A549 (cell line): Measurements from ENCODE around the gene EMX2. TPM values are rescaled to one million over a fixed set of nuclear protein-coding genes. Genes with fewer than 3 reads are reported as not detected.
A peak's percentile ranks its signal among the peaks of the same experiment; 100 is the strongest.

ENCODE experiments used
- ATAC-seq, 2 experiments: fragments of 200-7000 bp in 1 of 2; fragments of >200 bp in 1 of 2; cut with Nextera tagmentation in 1 of 2; cut with Tn5 transposase in 1 of 2; 3 replicates each; pipeline versions ENCODE4 v1.8.0 to v1.9.1; 2018 to 2020; ENCODE audit warnings: mild to moderate bottlenecking in 1 of 2, moderate library complexity in 1 of 2
- CTCF ChIA-PET: fragments of 300-600 bp; sonication (Branson Sonifier 250); formaldehyde crosslinking; extraction: SDS; loops from one replicate; lab custom pipeline; 2021; ENCODE audit warnings: antibody characterized with exemption, inconsistent platforms; lab: Yijun Ruan, JAX
- POLR2A ChIA-PET: fragments of 350-600 bp; formaldehyde crosslinking; extraction: SDS; loops from one replicate; lab custom pipeline; 2021; ENCODE audit warnings: antibody characterized with exemption, inconsistent platforms; lab: Yijun Ruan, JAX
- DNase-seq, 2 experiments: peaks; one replicate each; pipeline versions ENCODE4 v3.0.0 to v3.0.0-alpha.2; 2011 to 2016; ENCODE audit warnings: low read depth in 1 of 2, low spot score in 1 of 2
- FAIRE-seq: peaks from 2 replicates; lab custom pipeline; 2011; peaks lifted over from hg19 to GRCh38; lab: Jason Lieb, UNC
- H3K27ac ChIP-seq, 2 experiments: fragments of >200 bp; sonication (Bioruptor Twin); formaldehyde crosslinking; 3 replicates each; pipeline ENCODE4 v1.5.1; 2016 to 2017
- H3K4me1 ChIP-seq: fragments of >200 bp; sonication (Bioruptor Twin); formaldehyde crosslinking; 3 replicates; pipeline ENCODE4 v1.6.1; 2016
- H3K4me2 ChIP-seq: fragments of >200 bp; sonication (Bioruptor Twin); formaldehyde crosslinking; 3 replicates; pipeline ENCODE4 v1.6.1; 2016
- H3K4me3 ChIP-seq: fragments of >200 bp; sonication (Bioruptor Twin); formaldehyde crosslinking; 3 replicates; pipeline ENCODE4 v1.5.1; 2016
- H3K9me3 ChIP-seq: fragments of >200 bp; sonication (Bioruptor Twin); formaldehyde crosslinking; 3 replicates; pipeline ENCODE4 v1.6.1; 2016
- ATOH8 ChIP-seq: fragments of 250-450 bp; sonication (Bioruptor Pico); IDR thresholded peaks from 2 replicates; pipeline ENCODE4 v1.5.0; 2020; ENCODE audit warnings: low read depth, mild to moderate bottlenecking, moderate library complexity
- BCL3 ChIP-seq: fragments of >200 bp; sonication (Bioruptor Twin); formaldehyde crosslinking; IDR thresholded peaks from 3 replicates; pipeline ENCODE4 v1.6.1; 2016
- CBX2 ChIP-seq: fragments of 200-600 bp; sonication (generic); IDR thresholded peaks from 2 replicates; pipeline ENCODE4 v1.6.1; 2016; ENCODE audit warnings: low read depth, mild to moderate bottlenecking, borderline replicate concordance
- CBX8 ChIP-seq: fragments of 200-600 bp; sonication (generic); IDR thresholded peaks from 2 replicates; pipeline ENCODE4 v1.6.1; 2016
- CEBPB ChIP-seq, 2 experiments: fragments of >200 bp in 1 of 2; sonication (Bioruptor Twin) in 1 of 2; formaldehyde crosslinking in 1 of 2; IDR thresholded peaks; 2 replicates each; pipeline ENCODE4 v1.6.1; 2012 to 2016
- CTCF ChIP-seq: fragments of >200 bp; sonication (Bioruptor Twin); formaldehyde crosslinking; IDR thresholded peaks from 3 replicates; pipeline ENCODE4 v1.5.1; 2016
- EHF ChIP-seq: fragments of 250-450 bp; sonication (Bioruptor Pico); IDR thresholded peaks from 2 replicates; pipeline ENCODE4 v1.5.0; 2020; ENCODE audit warnings: mild to moderate bottlenecking
- EP300 ChIP-seq, 2 experiments: fragments of >200 bp; sonication (Bioruptor Twin); formaldehyde crosslinking; IDR thresholded peaks; 2 replicates in 1 of 2; 3 replicates in 1 of 2; pipeline ENCODE4 v1.6.1; 2016 to 2017
- ESRRA ChIP-seq: fragments of 150-350 bp; IDR thresholded peaks from 2 replicates; pipeline ENCODE4 v1.6.1; 2014; ENCODE audit warnings: mild to moderate bottlenecking, low read length, borderline replicate concordance
- FOSL2 ChIP-seq, 2 experiments: fragments of 450-650 bp in 1 of 2; fragments of >200 bp in 1 of 2; sonication (Bioruptor Twin) in 1 of 2; formaldehyde crosslinking; IDR thresholded peaks; 2 replicates each; pipeline versions ENCODE4 v1.5.0 to v1.6.1; 2016 to 2020; ENCODE audit warnings: mild to moderate bottlenecking in 1 of 2, moderate library complexity in 1 of 2
- FOXS1 ChIP-seq: fragments of 250-450 bp; sonication (Bioruptor Pico); IDR thresholded peaks from 2 replicates; pipeline ENCODE4 v1.5.0; 2020; ENCODE audit warnings: mild to moderate bottlenecking, moderate library complexity
- HDAC2 ChIP-seq: fragments of 200-600 bp; sonication (generic); IDR thresholded peaks from 2 replicates; pipeline ENCODE4 v1.6.1; 2016
- HES2 ChIP-seq: fragments of >200 bp; sonication (Bioruptor Twin); formaldehyde crosslinking; IDR thresholded peaks from 2 replicates; pipeline ENCODE4 v1.6.1; 2016
- HEYL ChIP-seq: fragments of 250-450 bp; sonication (Bioruptor Pico); IDR thresholded peaks from 2 replicates; pipeline ENCODE4 v1.8.0; 2021; ENCODE audit warnings: mild to moderate bottlenecking, moderate library complexity
- MAZ ChIP-seq: fragments of 150-350 bp; IDR thresholded peaks from 2 replicates; pipeline ENCODE4 v1.6.1; 2014; ENCODE audit warnings: antibody characterized with exemption, low read depth, low read length, borderline replicate concordance
- PBX3 ChIP-seq: IDR thresholded peaks from 2 replicates; pipeline ENCODE4 v1.6.1; 2012
- RCOR1 ChIP-seq: fragments of 150-350 bp; IDR thresholded peaks from 2 replicates; pipeline ENCODE4 v1.6.1; 2014; ENCODE audit warnings: antibody characterized with exemption, low read length, low read depth
- RNF2 ChIP-seq: fragments of 200-600 bp; sonication (generic); IDR thresholded peaks from 2 replicates; pipeline ENCODE4 v1.6.1; 2016; ENCODE audit warnings: low read depth, mild to moderate bottlenecking, antibody characterized with exemption, moderate library complexity, borderline replicate concordance
- SMC3 ChIP-seq: fragments of >200 bp; sonication (Bioruptor Twin); formaldehyde crosslinking; IDR thresholded peaks from 3 replicates; pipeline ENCODE4 v1.6.1; 2018; ENCODE audit warnings: inconsistent platforms
- USF2 ChIP-seq: fragments of 450-650 bp; IDR thresholded peaks from 2 replicates; pipeline ENCODE4 v1.6.1; 2014; ENCODE audit warnings: antibody characterized with exemption
- ZFP36 ChIP-seq: fragments of 450-650 bp; IDR thresholded peaks from 2 replicates; pipeline ENCODE4 v1.6.1; 2014; ENCODE audit warnings: borderline replicate concordance; ENCODE audit not compliant: partially characterized antibody
- WGBS: methylation state at CpG from one replicate; pipeline ENCODE4 v1.1.6; 2017; ENCODE audit errors: missing lambda C conversion rate; 5-methylcytosine and 5-hydroxymethylcytosine counted together
- polyA plus RNA-seq, 4 experiments: library from polyadenylated mRNA; depleted of rRNA in 3 of 4; stranded (reverse); fragments of >200 nt; fragmentation: RNase III in 1 of 4; extraction: RNeasy Plus Mini Kit Qiagen cat#74134 plus additional on column Dnase treatment in 1 of 4; gene quantifications; 2 replicates in 3 of 4; 3 replicates in 1 of 4; pipeline ENCODE4 v1.2.3, GENCODE V29; 2011 to 2017

The EMX2 gene
- polyA plus RNA-seq, 2 of the 4 experiments (the other 2 are of a cell fraction), result not detected

GRCh38 chr10:117544004-117544701 lies 1.6 kb downstream of the EMX2 start:
- ChIA-PET CTCF (no interaction called here), POLR2A (no interaction called here)
- Histone ChIP-seq H3K4me2 (peak overlapping the region; percentile 74), H3K4me1 (peaks cover 13% of the 10 kb centered on the region), H3K9me3 (no peaks in the 10 kb centered on the region), H3K4me3 (peak overlapping the region; percentile 43), H3K27ac (no peak overlapping the region)
- TF ChIP-seq RNF2 (0 out of 2 replicates have a peak, but pooled peaks have one; percentile 14), CBX8 (peak; percentile 24; the same call in 1 of the 2 replicates), ATOH8 (CRISPR knock-in tag) (no peak)
- ATAC-seq, result 0 out of 6 replicates have a peak, but pooled peaks of 1 of the 2 experiments have one; percentile 7
- no peak for FAIRE-seq
- DNase-seq, result no peak
- WGBS, result 15% methylated on average over 41 of the region's 41 CpGs

- no peak for FAIRE-seq
- TF ChIP-seq ZFP36 (no peak), HES2 (no peak), ATOH8 (CRISPR knock-in tag) (no peak), EP300 (IDR thresholded peaks at IDR 0.05) (no peak), HDAC2 (no peak), RCOR1 (no peak), ESRRA (no peak), CTCF (no peak), HEYL (CRISPR knock-in tag) (no peak), MAZ (no peak), SMC3 (no peak), BCL3 (no peak), USF2 (no peak), CBX2 (no peak), CEBPB (IDR thresholded peaks at IDR 0.05) (no peak), EHF (CRISPR knock-in tag) (no peak), FOSL2 (IDR thresholded peaks at IDR 0.05) (no peak), FOSL2 (CRISPR knock-in tag; IDR thresholded peaks at IDR 0.05) (no peak), FOXS1 (CRISPR knock-in tag) (no peak), PBX3 (no peak)
- TF ChIP-seq, all 56 proteins: peak for 0
- no peaks in the 10 kb centered on the region for H3K9me3 ChIP-seq
- peaks cover 13% of the 10 kb centered on the region for H3K4me1 ChIP-seq
- ChIA-PET POLR2A (no interaction called here), CTCF (no interaction called here)
- H3K4me3 ChIP-seq, result peak overlapping the region; percentile 43
- no peak overlapping the region for H3K27ac ChIP-seq
- peak overlapping the region; percentile 74 for H3K4me2 ChIP-seq
- ATAC-seq, result peak in 1 of 2 experiments; percentile 15; a peak in 2 of 6 replicates
- 17% methylated on average over 29 of the region's 29 CpGs for WGBS
- no peak for DNase-seq
These were observed 2.2 kb downstream of the EMX2 start for GRCh38 chr10:117544711-117545140.
